NCI-H128 (cell line): Measurements from ENCODE around the gene COL20A1.
"Not testable (repeated sequence)": the region's sequence is repeated elsewhere in the genome, so short reads cannot be mapped to it uniquely, and the experiment has no call there.

Experiments used
- DNase-seq: peaks from one replicate; lab custom pipeline; 2025; ENCODE audit not compliant: unreplicated experiment; lab: John Stamatoyannopoulos, UW

Gene COL20A1

GRCh38 chr20:63290136-63290676, 2.8 kb upstream of the COL20A1 start:
- no peak for DNase-seq

GRCh38 chr20:63290677-63291472, 2.1 kb upstream of the COL20A1 start:
- DNase-seq = no peak

GRCh38 chr20:63291811-63292210, 1.2 kb upstream of the COL20A1 start:
- DNase-seq = no peak

DNA sequence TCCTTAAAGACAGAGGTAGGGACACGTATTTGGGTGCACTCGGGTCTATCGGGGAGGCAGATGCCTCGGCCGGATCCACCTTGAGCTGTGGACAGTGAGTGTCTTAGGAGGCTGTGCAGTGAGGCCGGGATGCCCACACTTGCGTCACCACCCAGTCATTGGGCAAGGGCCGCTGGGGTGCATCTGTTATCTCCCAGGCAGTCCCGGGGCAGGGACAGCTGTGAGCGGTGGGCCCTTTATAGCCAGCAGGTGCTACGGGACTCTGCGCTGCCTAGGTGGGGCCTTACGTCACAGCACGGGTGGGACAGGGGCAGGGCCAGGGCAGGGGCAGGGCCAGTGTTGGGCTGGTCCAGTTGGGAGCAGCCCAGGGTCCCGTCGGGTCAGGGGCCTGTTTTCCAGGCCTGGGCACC, 689 bp upstream of the COL20A1 start:
- DNase-seq = no peak

DNA sequence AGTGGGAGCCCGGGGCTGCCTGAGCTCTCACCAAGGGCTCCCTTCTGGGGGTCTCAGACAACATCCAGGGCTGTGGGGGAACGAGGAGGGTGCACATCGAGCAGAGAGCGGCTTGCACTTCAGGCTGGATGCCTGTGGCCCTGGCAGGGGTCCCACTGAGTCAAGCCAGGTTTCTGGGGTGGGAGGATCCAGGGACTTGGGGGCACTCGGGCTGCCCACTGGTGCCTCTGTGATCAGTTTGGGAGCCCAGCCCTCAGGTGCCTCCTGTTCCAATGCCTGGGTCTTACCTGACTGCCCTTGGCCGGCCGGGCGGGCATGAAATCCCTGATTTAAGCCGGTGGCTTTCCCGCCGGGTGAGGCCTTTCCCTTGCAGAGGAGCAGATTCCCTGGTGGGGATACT, 470 bp downstream of the COL20A1 start:
- no peak for DNase-seq

- no peak for DNase-seq
Measured at GRCh38 chr20:63293871-63294535, 1.0 kb downstream of the COL20A1 start.

- no peak for DNase-seq
Measured at GRCh38 chr20:63294536-63294900, 1.5 kb downstream of the COL20A1 start.

DNA sequence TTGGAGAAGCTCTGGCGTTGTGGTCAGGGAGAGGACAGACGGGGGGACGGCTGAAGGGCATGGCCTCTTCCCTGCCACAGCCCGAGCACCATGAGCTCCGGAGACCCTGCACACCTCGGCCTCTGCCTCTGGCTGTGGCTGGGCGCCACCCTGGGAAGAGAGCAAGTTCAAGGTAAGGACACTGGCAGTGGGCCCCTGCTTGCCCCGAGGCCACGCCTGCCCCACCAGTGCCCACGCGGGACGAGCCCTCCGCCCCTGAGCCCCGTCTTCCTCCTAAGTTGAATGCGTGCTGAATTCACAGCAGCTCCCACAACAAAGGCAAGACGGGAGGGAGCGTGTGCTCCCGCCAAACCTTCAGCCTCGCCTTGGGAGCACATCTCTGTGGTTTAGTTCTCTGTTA, 2.0 kb downstream of the COL20A1 start:
- no peak for DNase-seq

DNA sequence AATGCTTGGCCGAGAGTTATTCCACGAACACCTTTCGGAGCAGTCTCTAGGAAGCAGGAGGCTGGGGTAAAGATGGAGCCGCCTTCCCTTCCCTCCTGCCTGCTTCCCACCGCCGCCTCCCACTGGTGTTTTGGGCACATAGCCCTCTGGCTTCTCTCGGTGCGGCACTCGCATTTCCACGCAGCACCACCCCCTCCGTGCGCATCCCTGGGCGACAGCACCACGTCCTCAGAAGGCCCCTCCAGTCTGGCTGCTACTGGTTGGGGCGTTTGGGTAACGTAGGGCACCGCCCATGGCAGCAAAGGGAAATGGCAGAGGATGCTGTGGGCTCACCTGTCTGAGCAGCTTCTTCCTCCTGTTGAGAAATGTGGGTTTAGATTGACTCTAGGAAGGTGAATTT, 2.4 kb downstream of the COL20A1 start:
- DNase-seq = no peak

- DNase-seq = no peak
Measured at GRCh38 chr20:63295846-63296245, 2.9 kb downstream of the COL20A1 start.

GRCh38 chr20:63296531-63297299, 3.7 kb downstream of the COL20A1 start:
- DNase-seq = no peak

GRCh38 chr20:63297371-63297781, 4.4 kb downstream of the COL20A1 start:
- no peak for DNase-seq

DNA sequence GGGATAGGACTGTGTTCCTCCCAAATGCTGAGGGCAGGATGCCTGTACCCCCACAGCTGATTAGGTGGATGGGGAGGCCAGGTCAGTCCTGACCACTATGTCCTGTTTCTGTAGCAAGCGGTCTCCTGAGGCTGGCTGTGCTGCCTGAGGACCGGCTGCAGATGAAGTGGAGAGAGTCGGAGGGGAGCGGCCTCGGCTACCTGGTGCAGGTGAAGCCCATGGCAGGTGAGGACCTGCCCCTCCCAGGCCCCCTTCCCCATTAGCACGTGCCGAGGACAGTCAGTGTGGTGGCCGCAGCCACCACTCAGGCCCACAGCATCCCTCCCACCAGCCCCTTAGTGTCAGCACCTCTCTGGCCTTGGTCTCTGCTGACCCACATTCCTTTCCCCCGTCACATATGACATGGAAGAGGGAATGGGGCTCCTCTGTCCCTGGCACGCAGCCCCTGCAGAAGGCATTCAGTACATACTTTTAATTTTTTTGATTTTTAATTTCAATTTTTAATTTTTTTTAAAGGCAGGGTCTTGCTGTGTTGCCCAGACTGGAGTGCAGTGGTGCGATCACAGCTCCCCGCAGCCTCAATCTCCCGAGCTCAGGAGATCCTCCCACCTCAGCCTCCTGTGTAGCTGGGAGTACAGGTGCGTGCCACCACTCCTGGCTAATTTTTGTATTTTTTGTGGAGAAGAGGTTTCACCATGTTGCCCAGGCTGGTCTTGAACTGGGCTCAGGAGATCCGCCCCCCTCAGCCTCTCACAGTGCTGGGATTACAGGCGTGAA, 5.0 kb downstream of the COL20A1 start:
- no peak for DNase-seq

- DNase-seq = no peak
Measured at GRCh38 chr20:63298731-63299312, 5.8 kb downstream of the COL20A1 start.

- DNase-seq = no peak
Measured at GRCh38 chr20:63301671-63302070, 8.7 kb downstream of the COL20A1 start.

- DNase-seq = no peak
Measured at GRCh38 chr20:63303095-63303666, 10.2 kb downstream of the COL20A1 start.

DNA sequence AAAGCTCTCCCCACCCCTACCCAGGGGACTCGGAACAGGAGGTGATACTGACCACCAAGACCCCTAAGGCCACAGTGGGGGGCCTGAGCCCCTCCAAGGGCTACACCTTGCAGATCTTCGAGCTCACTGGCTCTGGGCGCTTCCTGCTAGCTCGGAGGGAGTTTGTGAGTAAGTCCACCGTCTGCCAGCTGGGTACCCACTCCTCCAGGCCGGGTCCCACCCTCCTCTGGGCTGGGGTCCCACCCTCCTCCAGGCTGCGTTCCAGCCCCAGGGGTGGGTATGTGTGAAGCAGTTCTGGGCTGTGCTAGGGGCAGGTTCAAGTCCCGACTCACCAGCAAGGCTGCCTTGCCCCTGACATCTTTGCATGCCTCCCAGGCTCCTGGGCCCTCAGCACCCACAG, 12.4 kb downstream of the COL20A1 start:
- no peak for DNase-seq

- DNase-seq = not testable (repeated sequence)
Measured at GRCh38 chr20:63305933-63306672, 13.1 kb downstream of the COL20A1 start.
